ENCODE results near the gene NUDT9.

DNA sequence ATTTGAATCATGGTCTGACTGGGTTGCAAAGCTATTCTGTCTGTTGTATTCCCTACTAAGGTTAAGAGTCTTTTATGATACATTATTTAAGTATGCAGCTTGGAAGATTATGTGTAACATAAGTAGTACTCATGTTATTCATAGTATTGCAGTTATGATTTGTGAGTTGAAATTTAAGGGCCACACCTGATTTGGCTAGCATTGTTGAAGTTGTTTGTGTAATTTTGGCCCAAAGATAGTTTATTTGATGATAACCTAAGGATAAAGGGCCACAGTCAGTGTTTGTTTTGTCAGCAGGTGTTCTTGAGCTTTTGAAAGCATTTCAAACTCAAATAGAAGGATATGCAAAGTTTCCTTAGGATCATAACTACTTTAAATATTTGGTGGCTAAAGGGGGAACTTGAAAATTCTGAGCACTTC, 38.9 kb downstream of the NUDT9 start:
- TF ChIP-seq POLR2A (IDR thresholded peaks at IDR 0.05) = no peak
- TF ChIP-seq, protein P1, sequence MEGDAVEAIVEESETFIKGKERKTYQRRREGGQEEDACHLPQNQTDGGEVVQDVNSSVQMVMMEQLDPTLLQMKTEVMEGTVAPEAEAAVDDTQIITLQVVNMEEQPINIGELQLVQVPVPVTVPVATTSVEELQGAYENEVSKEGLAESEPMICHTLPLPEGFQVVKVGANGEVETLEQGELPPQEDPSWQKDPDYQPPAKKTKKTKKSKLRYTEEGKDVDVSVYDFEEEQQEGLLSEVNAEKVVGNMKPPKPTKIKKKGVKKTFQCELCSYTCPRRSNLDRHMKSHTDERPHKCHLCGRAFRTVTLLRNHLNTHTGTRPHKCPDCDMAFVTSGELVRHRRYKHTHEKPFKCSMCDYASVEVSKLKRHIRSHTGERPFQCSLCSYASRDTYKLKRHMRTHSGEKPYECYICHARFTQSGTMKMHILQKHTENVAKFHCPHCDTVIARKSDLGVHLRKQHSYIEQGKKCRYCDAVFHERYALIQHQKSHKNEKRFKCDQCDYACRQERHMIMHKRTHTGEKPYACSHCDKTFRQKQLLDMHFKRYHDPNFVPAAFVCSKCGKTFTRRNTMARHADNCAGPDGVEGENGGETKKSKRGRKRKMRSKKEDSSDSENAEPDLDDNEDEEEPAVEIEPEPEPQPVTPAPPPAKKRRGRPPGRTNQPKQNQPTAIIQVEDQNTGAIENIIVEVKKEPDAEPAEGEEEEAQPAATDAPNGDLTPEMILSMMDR (IDR thresholded peaks at IDR 0.05) = no peak

Measured in esophagus squamous epithelium (tissue), 4 donors.